HG02678 (cell line): Measurements from ENCODE around the gene BTG1.
A peak's percentile ranks its signal among the peaks of the same experiment; 100 is the strongest.

ENCODE experiments used
- ATAC-seq: cut with Tn5 transposase; IDR thresholded peaks from one replicate; pipeline ENCODE4 v1.9.1; 2021; ENCODE audit warnings: mild to moderate bottlenecking, moderate library complexity; ENCODE audit not compliant: unreplicated experiment

Gene BTG1

GRCh38 chr12:92145731-92146496 is at the start of gene BTG1:
TSS of gene BTG1 (minus strand) at chr12:92145846. CDS start at chr12:92145535, 311 bp downstream.
- ATAC-seq, result peak; percentile 75

DNA sequence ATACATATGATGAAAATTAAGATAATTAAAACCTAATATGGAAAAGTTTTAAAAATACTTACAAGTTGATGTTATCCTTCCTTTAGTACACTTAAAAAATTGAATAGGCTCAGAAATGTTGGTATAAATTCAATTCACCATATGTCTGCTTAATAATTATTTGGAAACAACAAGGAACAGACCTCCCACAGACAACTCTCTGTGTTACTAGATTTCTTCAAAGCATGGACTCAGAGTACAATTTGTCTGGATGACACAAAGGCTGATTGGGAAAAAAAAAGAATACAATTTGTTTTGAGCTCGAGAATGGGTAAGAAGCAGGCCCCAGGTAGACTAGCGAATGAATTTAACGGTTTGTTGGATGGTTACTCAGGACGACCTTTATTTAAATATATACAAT is 48.9 kb upstream of the BTG1 start:
- no peak for ATAC-seq

DNA sequence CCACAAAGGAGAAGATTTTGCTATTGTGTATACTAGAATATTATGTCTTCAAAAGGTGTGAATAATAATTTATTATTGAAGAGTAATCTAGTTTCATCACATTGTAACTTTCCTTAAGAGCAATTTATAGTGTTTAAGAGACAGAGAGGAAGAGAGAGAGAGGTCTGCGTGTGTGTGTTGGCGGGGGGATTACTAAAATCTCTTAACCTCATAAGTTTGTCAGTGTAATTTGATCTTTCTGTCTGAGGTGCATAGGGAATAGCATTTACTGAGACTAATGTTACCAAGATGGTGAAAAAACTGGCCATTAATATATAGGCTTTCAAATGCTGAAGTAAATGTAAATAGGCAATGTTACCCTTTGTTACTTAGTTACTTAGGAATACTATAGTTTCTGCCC is 48.2 kb upstream of the BTG1 start:
- ATAC-seq, result no peak

GRCh38 chr12:92193063-92193462 is 47.4 kb upstream of the BTG1 start:
- no peak for ATAC-seq

GRCh38 chr12:92192360-92192759 is 46.7 kb upstream of the BTG1 start:
- no peak for ATAC-seq

- ATAC-seq, result no peak
Observed at GRCh38 chr12:92191061-92191460, 45.4 kb upstream of the BTG1 start.

DNA sequence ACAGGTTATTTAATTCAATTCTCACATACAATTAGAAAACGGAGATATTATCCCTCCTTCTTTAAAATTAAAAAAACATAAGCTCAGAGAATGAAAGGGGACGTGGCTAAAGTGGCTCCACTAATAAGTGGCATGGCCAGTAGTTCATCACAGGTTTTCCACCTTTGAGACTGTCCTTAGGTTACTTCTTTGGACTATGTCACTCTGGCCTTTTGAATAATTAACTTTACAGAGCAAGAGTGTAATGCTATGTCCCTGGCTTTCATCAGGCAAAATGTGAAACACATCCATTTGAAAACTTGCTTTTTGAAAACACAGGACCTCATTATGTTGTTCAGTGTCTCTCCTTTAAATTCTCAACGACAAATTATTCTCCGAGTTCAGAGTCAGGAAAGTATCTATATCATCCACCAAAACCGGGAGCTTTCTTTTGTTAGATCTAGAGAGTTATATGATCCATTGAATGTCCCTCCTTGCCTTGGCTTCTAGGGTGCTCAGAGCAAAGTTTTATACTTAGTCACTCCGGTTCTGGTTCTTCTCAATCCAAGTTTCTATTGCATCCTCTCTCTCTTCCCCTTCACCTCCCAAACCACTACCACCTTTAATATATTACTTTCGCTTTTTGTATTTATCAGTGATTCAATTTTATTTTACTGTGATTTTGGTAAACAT is 43.0 kb upstream of the BTG1 start:
- ATAC-seq, result no peak

DNA sequence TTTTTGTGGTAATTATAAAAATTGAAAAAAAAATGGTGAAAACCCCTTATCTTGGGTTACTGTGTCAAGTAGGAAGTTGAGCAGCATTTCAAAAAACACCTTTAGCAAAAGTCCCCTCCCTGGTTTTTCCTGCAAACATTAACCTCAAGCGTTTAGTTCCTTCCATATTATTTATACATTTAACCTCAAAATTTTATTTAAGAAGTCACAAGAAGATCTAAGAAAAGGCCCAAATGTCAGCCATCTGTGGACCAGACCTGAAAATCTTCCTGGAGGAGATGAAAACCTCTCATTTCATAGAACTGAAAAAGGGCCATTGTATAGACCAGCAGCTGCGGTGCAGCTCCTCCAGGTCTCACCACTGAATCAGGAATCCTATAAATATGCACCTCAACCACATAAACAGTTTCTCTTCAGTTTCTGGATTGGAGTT is 40.4 kb upstream of the BTG1 start:
- peak; percentile 35 for ATAC-seq

DNA sequence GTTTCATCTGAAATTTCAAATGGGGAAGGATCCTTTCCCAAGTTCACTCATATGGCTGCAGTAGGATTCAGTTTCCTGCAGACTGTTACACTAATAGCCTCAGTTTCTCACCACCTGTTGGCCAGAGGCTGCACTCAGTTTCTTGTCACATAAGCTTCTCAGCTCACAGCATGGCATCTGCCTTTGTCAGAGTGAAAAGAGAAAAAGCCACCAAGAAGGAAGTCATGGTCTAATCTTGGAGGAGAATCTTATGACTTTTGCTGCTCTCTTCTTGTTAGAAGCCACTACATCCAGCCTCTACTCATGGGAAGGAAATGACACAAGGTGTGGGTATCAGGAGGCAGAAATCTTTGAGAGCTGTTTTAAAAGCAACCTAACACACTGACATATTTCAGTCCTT is 39.4 kb upstream of the BTG1 start:
- ATAC-seq, result peak; percentile 68

DNA sequence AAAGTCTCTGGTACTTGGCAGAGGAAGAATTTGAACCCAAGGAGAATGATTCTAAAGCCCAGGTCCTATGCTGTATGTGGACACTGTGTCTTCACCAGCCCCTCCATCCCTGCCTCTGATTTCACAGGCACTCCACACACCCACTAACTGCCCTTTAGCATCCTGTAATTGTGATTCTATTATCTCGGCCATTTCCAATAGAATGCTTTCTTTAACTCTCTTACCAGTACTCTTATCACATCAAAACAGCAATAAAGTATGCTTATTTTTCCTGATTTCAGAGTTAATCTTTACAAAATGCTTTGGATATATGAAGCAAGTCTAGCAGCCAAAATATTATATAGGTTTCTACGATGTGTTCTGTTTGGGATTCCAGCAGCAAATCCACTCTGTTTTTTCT is 37.9 kb upstream of the BTG1 start:
- ATAC-seq, result no peak

DNA sequence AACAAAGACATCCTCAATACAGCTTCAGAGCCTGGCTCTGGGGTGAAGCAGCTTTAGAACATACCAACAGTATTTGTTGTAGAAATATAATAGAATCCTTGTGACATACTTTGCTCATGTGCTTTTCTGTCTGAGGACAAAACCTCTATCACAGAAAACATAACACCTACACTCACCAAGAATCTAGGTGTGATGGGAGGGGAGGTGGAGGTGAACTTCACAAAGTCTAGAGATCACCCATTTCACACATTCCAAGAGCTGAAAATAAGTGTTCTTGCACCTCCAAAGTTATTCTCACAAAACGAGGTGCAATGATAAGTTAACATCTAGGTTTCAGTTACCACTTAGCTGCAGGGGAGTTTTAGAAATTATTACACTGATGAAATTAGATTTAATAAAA is 32.7 kb upstream of the BTG1 start:
- ATAC-seq, result no peak

GRCh38 chr12:92176646-92177045 is 31.0 kb upstream of the BTG1 start:
- ATAC-seq, result no peak

GRCh38 chr12:92175961-92176360 is 30.3 kb upstream of the BTG1 start:
- no peak for ATAC-seq

GRCh38 chr12:92170050-92170449 is 24.4 kb upstream of the BTG1 start:
- no peak for ATAC-seq

GRCh38 chr12:92167075-92167474 is 21.4 kb upstream of the BTG1 start:
- ATAC-seq, result no peak

DNA sequence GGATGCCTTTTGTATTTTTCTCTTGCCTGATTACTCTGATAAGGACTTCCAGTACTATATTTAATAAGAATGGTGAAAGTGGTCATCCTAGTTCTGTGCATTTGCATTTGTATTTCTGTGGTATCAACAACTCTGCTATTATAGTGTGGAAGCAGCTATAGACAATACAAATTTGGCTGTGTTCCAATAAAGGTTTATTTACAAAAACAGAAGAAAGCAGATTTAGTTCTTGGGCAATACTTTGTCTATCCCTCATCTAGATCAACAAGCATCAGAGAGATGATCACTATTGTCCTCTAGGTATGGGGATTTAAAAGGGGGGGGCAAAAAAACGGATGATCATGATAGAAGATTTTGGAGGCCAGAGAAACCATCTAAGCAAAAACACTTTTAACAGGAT is 19.1 kb upstream of the BTG1 start:
- no peak for ATAC-seq

DNA sequence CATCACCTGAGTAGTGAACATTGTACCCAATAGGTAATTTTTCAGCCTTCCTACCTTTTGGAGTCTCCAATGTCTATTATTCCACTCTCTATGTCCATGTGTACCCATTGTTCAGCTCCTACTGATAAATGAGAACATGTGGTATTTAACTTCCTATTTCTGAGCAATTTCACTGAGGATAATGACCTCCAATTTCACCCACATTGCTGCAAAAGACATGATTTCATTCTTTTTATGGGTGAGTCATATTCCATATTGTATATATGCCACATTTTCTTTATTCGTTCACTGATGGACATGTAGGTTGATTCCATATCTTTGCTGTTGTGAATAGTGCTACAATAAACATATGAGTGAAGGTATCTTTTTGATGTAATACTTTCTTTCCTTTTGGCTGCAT is 16.4 kb upstream of the BTG1 start:
- ATAC-seq, result no peak

DNA sequence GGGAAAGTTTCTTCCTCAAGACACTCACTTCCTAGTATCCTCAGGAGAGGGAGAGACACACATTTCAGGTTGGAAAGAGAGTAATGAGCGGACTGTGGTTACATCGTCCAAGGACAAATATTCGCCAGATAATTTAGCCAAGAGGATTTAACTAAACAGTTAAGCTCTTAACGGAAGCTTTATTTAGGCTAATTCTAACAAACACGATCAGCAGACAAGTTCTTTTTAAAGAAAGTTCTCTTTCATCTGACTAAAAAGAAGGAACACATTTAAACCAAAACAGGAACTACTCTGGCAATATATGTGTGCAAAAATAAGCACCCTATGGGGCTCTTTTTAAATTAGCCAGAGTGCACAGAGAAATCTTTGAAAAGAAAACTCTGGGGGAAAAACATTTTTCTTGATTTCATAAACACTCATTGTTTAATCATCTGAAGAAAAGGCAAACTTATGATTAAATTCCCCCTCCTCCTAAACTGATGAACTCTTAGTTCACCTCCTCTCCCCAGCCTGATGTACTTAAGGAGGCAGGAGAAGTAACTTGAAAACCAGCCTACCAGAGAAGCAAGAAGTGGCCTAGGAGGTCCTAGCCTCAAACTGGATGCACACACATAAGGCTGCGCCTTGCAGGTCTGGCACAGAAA is 13.3 kb upstream of the BTG1 start:
- peak; percentile 55 for ATAC-seq

DNA sequence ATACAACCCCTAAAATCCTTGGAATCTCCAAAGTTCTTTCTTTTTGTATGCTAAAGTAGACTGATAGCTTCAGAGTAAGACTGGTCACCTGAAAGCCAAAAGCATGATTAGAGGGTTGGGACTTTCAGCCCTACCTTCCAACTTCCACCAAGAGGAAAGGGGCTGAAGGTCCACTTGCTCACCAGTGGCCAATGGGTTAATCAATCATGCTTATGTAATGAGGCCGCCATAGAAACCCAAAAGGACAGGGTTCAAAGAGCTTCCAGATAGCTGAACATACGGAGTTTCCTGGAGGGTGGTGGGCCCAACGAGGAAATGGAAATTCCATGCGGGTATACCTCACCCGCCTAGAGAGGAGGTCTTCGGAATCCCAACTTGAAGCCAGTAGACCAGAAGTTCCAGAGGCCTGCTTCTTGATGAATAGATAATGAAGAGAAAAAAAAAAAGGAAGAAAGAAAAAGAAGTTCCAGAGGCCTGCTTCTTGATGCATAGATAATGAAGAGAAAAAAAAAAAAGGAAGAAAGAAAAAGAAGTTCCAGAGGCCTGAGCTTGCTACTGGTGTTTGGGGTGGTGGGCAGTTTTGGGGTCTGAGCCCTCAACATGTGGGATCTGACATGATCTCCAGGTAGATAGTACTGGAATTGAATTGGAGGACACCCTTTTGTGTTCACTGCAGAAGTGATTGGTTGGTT is 11.2 kb upstream of the BTG1 start:
- ATAC-seq, result no peak

GRCh38 chr12:92156139-92156538 is 10.5 kb upstream of the BTG1 start:
- ATAC-seq, result no peak

GRCh38 chr12:92155733-92156132 is 10.1 kb upstream of the BTG1 start:
- ATAC-seq, result no peak
